GM12873 (cell line): Measurements from ENCODE around the gene SCP2D1.

ENCODE experiments used
- CTCF ChIP-seq: IDR thresholded peaks from 2 replicates; pipeline ENCODE4 v1.5.1; 2012; ENCODE audit warnings: low read depth, mild to moderate bottlenecking, moderate library complexity, low read length, control low read depth; ENCODE audit not compliant: insufficient read depth; ENCODE audit errors: missing control alignments

The SCP2D1 gene

GRCh38 chr20:18839507-18840247 lies 26.1 kb downstream of the SCP2D1 start:
- no peak for TF ChIP-seq CTCF

- TF ChIP-seq CTCF: no peak
Measured at GRCh38 chr20:18840248-18840645, 26.7 kb downstream of the SCP2D1 start.

- TF ChIP-seq CTCF: no peak
Measured at GRCh38 chr20:18845017-18845416, 31.4 kb downstream of the SCP2D1 start.

GRCh38 chr20:18847226-18847755 lies 33.7 kb downstream of the SCP2D1 start:
- no peak for TF ChIP-seq CTCF

GRCh38 chr20:18849131-18849530 lies 35.5 kb downstream of the SCP2D1 start:
- TF ChIP-seq CTCF: no peak

- TF ChIP-seq CTCF: no peak
Measured at GRCh38 chr20:18851629-18852028, 38.0 kb downstream of the SCP2D1 start.

- no peak for TF ChIP-seq CTCF
Measured at GRCh38 chr20:18852318-18852717, 38.7 kb downstream of the SCP2D1 start.
